HUES6 (cell line): ENCODE data around the gene LAX1.

Source experiments
- H3K27ac ChIP-seq: 2 replicates; pipeline ENCODE4 v1.7.0; 2013; ENCODE audit warnings: low read depth, mild to moderate bottlenecking, low read length, inconsistent platforms
- H3K27me3 ChIP-seq: 2 replicates; pipeline ENCODE4 v1.6.1; 2013; ENCODE audit warnings: low read length; ENCODE audit not compliant: control insufficient read depth, insufficient read depth
- H3K36me3 ChIP-seq: 2 replicates; pipeline ENCODE4 v1.6.1; 2013; ENCODE audit warnings: low read length; ENCODE audit not compliant: control insufficient read depth, insufficient read depth
- H3K4me1 ChIP-seq: 2 replicates; pipeline ENCODE4 v1.6.1; 2013; ENCODE audit warnings: low read length; ENCODE audit not compliant: control insufficient read depth, insufficient read depth
- H3K4me3 ChIP-seq: 2 replicates; pipeline ENCODE4 v1.5.1; 2013; ENCODE audit warnings: low read depth, low read length
- H3K9ac ChIP-seq: one replicate; pipeline ENCODE4 v1.6.1; 2013; ENCODE audit warnings: mild to moderate bottlenecking, low read length
- H3K9me3 ChIP-seq: 2 replicates; pipeline ENCODE4 v1.6.1; 2013; ENCODE audit warnings: low read depth, low read length; ENCODE audit not compliant: control insufficient read depth, insufficient read depth

The LAX1 gene

GRCh38 chr1:203765029-203765837, at the start of gene LAX1:
TSS of gene LAX1 (plus strand) at chr1:203765183. CDS start at chr1:203765566, 383 bp downstream.
- H3K9ac ChIP-seq: no peak within 1 kb of the TSS
- no peaks in the 10 kb centered on the region; the same call in 1 of the 2 replicates for H3K4me1 ChIP-seq
- no peaks in the 10 kb centered on the region for H3K27me3 ChIP-seq
- H3K9me3 ChIP-seq: no peaks in the 10 kb centered on the region
- no peaks in the 10 kb centered on the region for H3K36me3 ChIP-seq
- no peak within 1 kb of the TSS for H3K4me3 ChIP-seq
- no peak within 1 kb of the TSS for H3K27ac ChIP-seq

GRCh38 chr1:203717120-203717519, 47.9 kb upstream of the LAX1 start:
- peaks cover 43% of the 10 kb centered on the region for H3K36me3 ChIP-seq
- H3K27me3 ChIP-seq: no peaks in the 10 kb centered on the region
- H3K27ac ChIP-seq: no peak overlapping the region
- no peak overlapping the region for H3K9ac ChIP-seq
- H3K4me1 ChIP-seq: no peaks in the 10 kb centered on the region
- no peaks in the 10 kb centered on the region for H3K9me3 ChIP-seq
- H3K4me3 ChIP-seq: no peak overlapping the region

- Histone ChIP-seq H3K9ac (no peak overlapping the region), H3K27me3 (no peaks in the 10 kb centered on the region), H3K4me1 (no peaks in the 10 kb centered on the region), H3K36me3 (peaks cover 40% of the 10 kb centered on the region), H3K9me3 (no peaks in the 10 kb centered on the region), H3K4me3 (no peak overlapping the region), H3K27ac (no peak overlapping the region)
Measured at GRCh38 chr1:203720242-203720641, 44.7 kb upstream of the LAX1 start.

- Histone ChIP-seq H3K9ac (no peak overlapping the region), H3K36me3 (peaks cover 58% of the 10 kb centered on the region), H3K4me3 (no peak overlapping the region), H3K9me3 (no peaks in the 10 kb centered on the region), H3K27ac (no peak overlapping the region), H3K27me3 (no peaks in the 10 kb centered on the region), H3K4me1 (no peaks in the 10 kb centered on the region)
Measured at GRCh38 chr1:203722909-203723308, 42.1 kb upstream of the LAX1 start.

GRCh38 chr1:203726417-203726867, 38.5 kb upstream of the LAX1 start:
- no peaks in the 10 kb centered on the region for H3K27me3 ChIP-seq
- H3K36me3 ChIP-seq: peaks cover 54% of the 10 kb centered on the region
- no peak overlapping the region for H3K9ac ChIP-seq

GRCh38 chr1:203733009-203733863, 31.7 kb upstream of the LAX1 start:
- no peak overlapping the region for H3K27ac ChIP-seq
- H3K9me3 ChIP-seq: no peaks in the 10 kb centered on the region
- peaks cover 6% of the 10 kb centered on the region for H3K4me1 ChIP-seq
- H3K27me3 ChIP-seq: no peaks in the 10 kb centered on the region
- no peak overlapping the region for H3K4me3 ChIP-seq
- no peak overlapping the region for H3K9ac ChIP-seq
- H3K36me3 ChIP-seq: peaks cover 7% of the 10 kb centered on the region; the same call in 1 of the 2 replicates

More at GRCh38 chr1:203726417-203726867, 38.5 kb upstream of the LAX1 start:
- Histone ChIP-seq H3K9me3 (no peaks in the 10 kb centered on the region), H3K4me1 (no peaks in the 10 kb centered on the region), H3K27ac (no peak overlapping the region), H3K4me3 (no peak overlapping the region)

- H3K9ac ChIP-seq: no peak overlapping the region
- no peak overlapping the region for H3K27ac ChIP-seq
- H3K4me1 ChIP-seq: peaks cover 24% of the 10 kb centered on the region
- H3K36me3 ChIP-seq: no peaks in the 10 kb centered on the region
- no peaks in the 10 kb centered on the region for H3K27me3 ChIP-seq
- H3K4me3 ChIP-seq: no peak overlapping the region
- no peaks in the 10 kb centered on the region for H3K9me3 ChIP-seq
Measured at GRCh38 chr1:203742436-203742835, 22.5 kb upstream of the LAX1 start.

- H3K27me3 ChIP-seq: no peaks in the 10 kb centered on the region
- H3K9me3 ChIP-seq: no peaks in the 10 kb centered on the region
- H3K4me1 ChIP-seq: peaks cover 24% of the 10 kb centered on the region
- H3K9ac ChIP-seq: no peak overlapping the region
- no peaks in the 10 kb centered on the region for H3K36me3 ChIP-seq
- no peak overlapping the region for H3K27ac ChIP-seq
- no peak overlapping the region for H3K4me3 ChIP-seq
Measured at GRCh38 chr1:203743091-203743571, 21.9 kb upstream of the LAX1 start.

- no peaks in the 10 kb centered on the region for H3K9me3 ChIP-seq
- H3K27me3 ChIP-seq: no peaks in the 10 kb centered on the region
- no peak overlapping the region for H3K27ac ChIP-seq
- H3K4me3 ChIP-seq: no peak overlapping the region
- peaks cover 24% of the 10 kb centered on the region for H3K4me1 ChIP-seq
- H3K36me3 ChIP-seq: no peaks in the 10 kb centered on the region
- no peak overlapping the region for H3K9ac ChIP-seq
Measured at GRCh38 chr1:203744075-203744972, 20.7 kb upstream of the LAX1 start.

GRCh38 chr1:203746281-203746680, 18.7 kb upstream of the LAX1 start:
- peaks cover 24% of the 10 kb centered on the region for H3K4me1 ChIP-seq
- no peak overlapping the region for H3K9ac ChIP-seq
- H3K36me3 ChIP-seq: no peaks in the 10 kb centered on the region
- H3K27ac ChIP-seq: no peak overlapping the region
- H3K9me3 ChIP-seq: no peaks in the 10 kb centered on the region
- H3K27me3 ChIP-seq: no peaks in the 10 kb centered on the region
- no peak overlapping the region for H3K4me3 ChIP-seq
